ENCODE measurements around the gene TBC1D22A. TPM values are rescaled to one million over a fixed set of nuclear protein-coding genes. Genes with fewer than 3 reads are reported as not detected.
"Not testable (repeated sequence)": the region's sequence is repeated elsewhere in the genome, so short reads cannot be mapped to it uniquely, and the experiment has no call there.

The TBC1D22A gene
- total RNA-seq, 2 experiments from 2014 or later, result 22.3 to 43.9 TPM

DNA sequence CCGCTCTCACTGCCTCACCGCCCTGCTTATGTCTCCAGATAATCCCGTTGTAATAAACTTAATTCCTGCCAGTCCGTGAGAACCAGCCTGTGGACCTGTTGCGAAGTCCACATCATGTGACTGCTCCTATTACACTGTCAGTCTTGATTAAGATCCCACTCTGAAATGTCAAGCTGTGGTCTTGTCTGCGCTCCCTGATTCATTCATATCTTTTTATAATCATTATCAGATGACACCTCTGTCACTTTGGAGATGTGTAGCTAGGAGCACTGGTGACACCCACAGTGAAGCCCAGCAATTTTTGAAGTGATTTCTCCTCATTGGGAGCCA, 377.3 kb downstream of the TBC1D22A start:
- H3K79me2 ChIP-seq (ENCODE audit: insufficient read depth, low read depth, low read length), result no peaks in the 10 kb centered on the region
- BruUV-seq (replicated peaks), result no TSS peak
- no peak overlapping the region for H3K4me2 ChIP-seq (ENCODE audit: low read length)
- H3K27ac ChIP-seq (ENCODE audit: low read depth, low read length, poor library complexity, severe bottlenecking), result no peak overlapping the region
- H3K4me3 ChIP-seq (ENCODE audit: low read depth, low read length, poor library complexity, severe bottlenecking), result no peak overlapping the region
- ChIA-PET CTCF (ENCODE audit: unreplicated experiment) (no interaction called here), POLR2A (no interaction called here)
- H3K4me1 ChIP-seq (ENCODE audit: insufficient read depth, low read length, poor library complexity, severe bottlenecking), result no peaks in the 10 kb centered on the region
- no peaks in the 10 kb centered on the region for H4K20me1 ChIP-seq (ENCODE audit: insufficient read depth, low read length)
- TF ChIP-seq, protein P1, sequence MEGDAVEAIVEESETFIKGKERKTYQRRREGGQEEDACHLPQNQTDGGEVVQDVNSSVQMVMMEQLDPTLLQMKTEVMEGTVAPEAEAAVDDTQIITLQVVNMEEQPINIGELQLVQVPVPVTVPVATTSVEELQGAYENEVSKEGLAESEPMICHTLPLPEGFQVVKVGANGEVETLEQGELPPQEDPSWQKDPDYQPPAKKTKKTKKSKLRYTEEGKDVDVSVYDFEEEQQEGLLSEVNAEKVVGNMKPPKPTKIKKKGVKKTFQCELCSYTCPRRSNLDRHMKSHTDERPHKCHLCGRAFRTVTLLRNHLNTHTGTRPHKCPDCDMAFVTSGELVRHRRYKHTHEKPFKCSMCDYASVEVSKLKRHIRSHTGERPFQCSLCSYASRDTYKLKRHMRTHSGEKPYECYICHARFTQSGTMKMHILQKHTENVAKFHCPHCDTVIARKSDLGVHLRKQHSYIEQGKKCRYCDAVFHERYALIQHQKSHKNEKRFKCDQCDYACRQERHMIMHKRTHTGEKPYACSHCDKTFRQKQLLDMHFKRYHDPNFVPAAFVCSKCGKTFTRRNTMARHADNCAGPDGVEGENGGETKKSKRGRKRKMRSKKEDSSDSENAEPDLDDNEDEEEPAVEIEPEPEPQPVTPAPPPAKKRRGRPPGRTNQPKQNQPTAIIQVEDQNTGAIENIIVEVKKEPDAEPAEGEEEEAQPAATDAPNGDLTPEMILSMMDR (conservative IDR thresholded peaks at IDR 0.05; ENCODE audit: low read length), result no peak
- TF ChIP-seq EZH2phosphoT487 (IDR thresholded peaks at IDR 0.05; ENCODE audit: borderline replicate concordance, low read depth, low read length), result no peak
- intact Hi-C loops (cut with micrococcal nuclease; ENCODE audit: unreplicated experiment), result no loop called here
- H2AFZ ChIP-seq (ENCODE audit: low read length), result no peak overlapping the region
- H3K36me3 ChIP-seq (ENCODE audit: insufficient read depth, low read length), result no peaks in the 10 kb centered on the region
- no peaks in the 10 kb centered on the region for H3K9me3 ChIP-seq (ENCODE audit: low read length)
- H3K9me2 ChIP-seq (ENCODE audit: insufficient read depth, low read length), result no peaks in the 10 kb centered on the region
- DNase-seq (ENCODE audit: low spot score), result no peak

DNA sequence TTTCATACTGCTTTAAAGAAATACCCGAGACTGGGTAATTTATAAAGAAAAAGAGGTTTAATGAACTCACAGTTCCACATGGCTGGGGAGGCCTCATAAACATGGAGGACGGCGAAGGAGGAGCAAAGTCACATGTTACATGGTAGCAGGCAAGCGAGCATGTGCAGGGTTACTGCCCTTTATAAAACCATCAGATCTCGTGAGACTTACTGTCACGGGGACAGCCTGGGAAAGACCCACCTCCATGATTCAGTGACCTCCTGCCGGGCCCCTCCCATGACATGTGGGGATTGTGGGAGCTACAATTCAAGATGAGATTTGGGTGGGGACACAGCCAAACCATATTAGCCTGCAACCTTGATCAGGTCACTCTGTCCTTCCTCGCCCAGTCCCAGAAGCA, 378.5 kb downstream of the TBC1D22A start:
- CTCF ChIA-PET (ENCODE audit: unreplicated experiment); H3K79me2 ChIP-seq (ENCODE audit: insufficient read depth, low read depth, low read length); intact Hi-C loops (cut with micrococcal nuclease; ENCODE audit: unreplicated experiment); H2AFZ ChIP-seq (ENCODE audit: low read length); H3K4me1 ChIP-seq (ENCODE audit: insufficient read depth, low read length, poor library complexity, severe bottlenecking); H4K20me1 ChIP-seq (ENCODE audit: insufficient read depth, low read length); H3K4me3 ChIP-seq (ENCODE audit: low read depth, low read length, poor library complexity, severe bottlenecking); H3K9me2 ChIP-seq (ENCODE audit: insufficient read depth, low read length); H3K27ac ChIP-seq (ENCODE audit: low read depth, low read length, poor library complexity, severe bottlenecking); DNase-seq (ENCODE audit: low spot score); H3K4me2 ChIP-seq (ENCODE audit: low read length); BruUV-seq (replicated peaks); H3K36me3 ChIP-seq (ENCODE audit: insufficient read depth, low read length); H3K9me3 ChIP-seq (ENCODE audit: low read length): not testable (repeated sequence)
- POLR2A ChIA-PET, result interaction anchor here (0.7 kb wide), 1 partner anchor 1277 kb away, joined by 3 read pairs; no protein-coding TSS in a partner anchor

DNA sequence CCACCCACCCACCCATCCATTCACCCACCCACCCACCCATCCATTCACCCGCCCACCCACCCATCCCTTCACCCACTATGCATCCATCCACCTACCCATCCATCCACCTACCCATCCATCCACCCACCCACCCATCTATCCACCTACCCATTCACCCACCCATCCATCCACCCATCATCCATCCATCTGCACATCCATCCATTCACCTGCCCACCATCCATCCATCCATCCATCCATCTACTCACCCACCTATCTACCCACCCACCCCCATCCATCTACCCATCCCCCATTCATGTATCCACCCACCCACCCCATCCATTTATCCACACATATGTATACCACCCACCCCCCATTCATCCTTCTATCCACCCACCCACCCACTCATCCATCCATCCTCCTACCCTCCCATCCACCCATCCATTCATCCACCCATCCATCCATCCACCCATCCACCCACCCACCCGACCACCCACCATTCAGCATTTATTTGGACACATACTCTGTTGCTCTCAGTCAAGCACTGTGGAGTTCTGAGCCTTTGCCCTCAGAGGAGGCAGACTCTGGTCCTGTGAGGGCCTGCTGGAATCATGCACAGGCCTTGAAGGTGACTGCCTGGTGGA, 380.1 kb downstream of the TBC1D22A start:
- intact Hi-C loops (cut with micrococcal nuclease; ENCODE audit: unreplicated experiment), result no loop called here
- no TSS peak for BruUV-seq (replicated peaks)
- no peaks in the 10 kb centered on the region for H3K79me2 ChIP-seq (ENCODE audit: insufficient read depth, low read depth, low read length)
- H4K20me1 ChIP-seq (ENCODE audit: insufficient read depth, low read length), result no peaks in the 10 kb centered on the region
- H3K4me3 ChIP-seq (ENCODE audit: low read depth, low read length, poor library complexity, severe bottlenecking), result no peak overlapping the region
- no peaks in the 10 kb centered on the region for H3K9me3 ChIP-seq (ENCODE audit: low read length)
- no peak overlapping the region for H2AFZ ChIP-seq (ENCODE audit: low read length)
- ChIA-PET CTCF (ENCODE audit: unreplicated experiment) (no interaction called here), POLR2A (no interaction called here)
- TF ChIP-seq, protein P1 (conservative IDR thresholded peaks at IDR 0.05; ENCODE audit: low read length), result no peak
- no peak for TF ChIP-seq EZH2phosphoT487 (IDR thresholded peaks at IDR 0.05; ENCODE audit: borderline replicate concordance, low read depth, low read length)
- no peak for DNase-seq (ENCODE audit: low spot score)
- no peak overlapping the region for H3K4me2 ChIP-seq (ENCODE audit: low read length)
- H3K36me3 ChIP-seq (ENCODE audit: insufficient read depth, low read length), result no peaks in the 10 kb centered on the region
- H3K27ac ChIP-seq (ENCODE audit: low read depth, low read length, poor library complexity, severe bottlenecking), result no peak overlapping the region
- H3K4me1 ChIP-seq (ENCODE audit: insufficient read depth, low read length, poor library complexity, severe bottlenecking), result no peaks in the 10 kb centered on the region
- H3K9me2 ChIP-seq (ENCODE audit: insufficient read depth, low read length), result no peaks in the 10 kb centered on the region

Data from OCI-LY7 (cell line).